HT1080 (cell line): ENCODE measurements around the gene GP2. TPM values are rescaled to one million over a fixed set of nuclear protein-coding genes. Genes with fewer than 3 reads are reported as not detected.
A peak's percentile ranks its signal among the peaks of the same experiment; 100 is the strongest.

ENCODE experiments used
- DNase-seq: peaks from one replicate; pipeline ENCODE4 v3.0.0-alpha.2; 2015; ENCODE audit warnings: low read depth
- total RNA-seq: library from RNA; depleted of rRNA; stranded (reverse); fragments of >200 nt; shearing (Covaris generic); gene quantifications from 2 replicates; pipeline ENCODE4 v1.2.3, GENCODE V29; 2014

The GP2 gene
- total RNA-seq, 1 experiment from 2014 or later, result not detected

DNA sequence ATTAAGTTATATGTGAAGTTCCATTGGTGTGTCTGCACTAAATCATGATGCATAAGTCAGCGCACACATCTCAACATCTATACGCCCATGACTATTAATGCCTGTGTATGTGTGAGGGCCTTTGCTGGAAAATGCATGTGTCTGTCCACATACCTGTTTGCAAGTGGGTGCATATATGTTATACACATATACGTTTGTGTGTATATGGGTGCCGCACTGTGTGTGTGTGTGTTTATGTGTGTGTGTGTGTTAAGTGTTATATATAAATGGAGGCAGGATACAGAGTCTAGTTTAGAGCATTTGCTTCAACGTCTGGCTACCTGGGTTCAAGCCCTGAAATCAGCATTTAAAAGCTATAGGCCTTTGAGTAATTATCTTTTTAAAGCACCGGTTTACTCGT lies 19.5 kb downstream of the GP2 start:
- DNase-seq, result no peak

DNA sequence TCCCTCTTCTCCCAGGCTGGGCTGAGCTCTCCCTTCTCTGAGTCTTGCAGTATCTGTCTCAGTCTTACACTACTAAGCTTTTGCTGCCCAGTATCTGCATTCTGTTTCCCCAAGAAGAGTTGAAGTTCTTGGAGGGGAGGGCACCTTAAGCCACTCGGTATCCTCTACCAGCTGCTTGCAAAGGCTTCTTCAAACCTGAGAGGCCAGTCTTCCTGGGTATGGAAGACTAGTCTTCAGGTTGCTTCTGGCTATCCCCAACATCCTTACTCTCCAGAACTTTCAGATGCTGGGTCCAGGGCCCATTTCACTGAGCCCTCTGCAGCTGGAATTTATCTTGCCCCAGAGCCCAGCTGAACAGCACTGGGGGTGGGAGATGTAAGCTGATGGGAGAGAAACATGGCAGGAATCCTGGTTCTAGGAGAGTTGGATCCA lies 20.1 kb downstream of the GP2 start:
- DNase-seq, result no peak

- DNase-seq, result no peak
These were observed 20.9 kb downstream of the GP2 start for GRCh38 chr16:20306401-20306800.

DNA sequence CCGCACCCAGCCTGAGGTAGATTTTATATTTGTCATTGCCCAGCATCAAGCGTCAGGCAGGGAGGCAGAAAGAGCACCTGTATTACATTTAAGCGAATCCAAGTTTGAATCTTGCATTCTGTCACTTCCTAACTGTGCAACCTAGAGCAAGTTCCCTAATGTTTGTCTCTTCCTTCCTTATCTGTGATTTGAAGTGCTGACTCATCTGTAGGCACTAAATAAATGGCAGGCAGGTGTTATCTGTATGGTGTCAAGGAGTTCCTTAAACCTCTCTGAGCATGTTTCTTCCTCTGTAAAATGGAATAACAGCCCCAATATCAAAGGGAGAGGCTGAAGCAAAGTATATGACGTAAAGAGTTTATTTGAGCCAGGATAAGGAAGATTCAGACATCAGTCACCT lies 24.3 kb downstream of the GP2 start:
- no peak for DNase-seq

GRCh38 chr16:20302389-20302788 lies 24.9 kb downstream of the GP2 start:
- DNase-seq, result no peak

DNA sequence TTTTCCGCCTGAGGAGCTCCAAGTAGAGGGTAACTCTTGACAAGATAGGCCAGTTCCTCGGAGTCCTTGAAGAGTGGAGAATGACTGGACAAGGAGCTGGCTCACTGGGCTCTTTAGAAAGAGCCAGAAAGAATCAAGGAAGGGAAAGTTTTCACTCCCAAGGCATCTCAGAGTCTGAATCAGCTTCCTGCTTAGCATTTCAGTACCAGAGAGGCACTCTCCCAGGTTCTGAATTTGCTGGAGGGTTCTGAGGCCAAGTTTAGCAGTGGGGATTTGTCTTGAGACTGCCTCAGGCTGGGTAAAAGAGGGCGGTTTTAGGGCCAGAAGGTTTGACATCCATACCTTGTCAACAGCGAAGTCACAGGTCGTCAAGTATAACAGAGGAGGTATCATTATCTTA lies 25.5 kb downstream of the GP2 start:
- DNase-seq, result no peak

DNA sequence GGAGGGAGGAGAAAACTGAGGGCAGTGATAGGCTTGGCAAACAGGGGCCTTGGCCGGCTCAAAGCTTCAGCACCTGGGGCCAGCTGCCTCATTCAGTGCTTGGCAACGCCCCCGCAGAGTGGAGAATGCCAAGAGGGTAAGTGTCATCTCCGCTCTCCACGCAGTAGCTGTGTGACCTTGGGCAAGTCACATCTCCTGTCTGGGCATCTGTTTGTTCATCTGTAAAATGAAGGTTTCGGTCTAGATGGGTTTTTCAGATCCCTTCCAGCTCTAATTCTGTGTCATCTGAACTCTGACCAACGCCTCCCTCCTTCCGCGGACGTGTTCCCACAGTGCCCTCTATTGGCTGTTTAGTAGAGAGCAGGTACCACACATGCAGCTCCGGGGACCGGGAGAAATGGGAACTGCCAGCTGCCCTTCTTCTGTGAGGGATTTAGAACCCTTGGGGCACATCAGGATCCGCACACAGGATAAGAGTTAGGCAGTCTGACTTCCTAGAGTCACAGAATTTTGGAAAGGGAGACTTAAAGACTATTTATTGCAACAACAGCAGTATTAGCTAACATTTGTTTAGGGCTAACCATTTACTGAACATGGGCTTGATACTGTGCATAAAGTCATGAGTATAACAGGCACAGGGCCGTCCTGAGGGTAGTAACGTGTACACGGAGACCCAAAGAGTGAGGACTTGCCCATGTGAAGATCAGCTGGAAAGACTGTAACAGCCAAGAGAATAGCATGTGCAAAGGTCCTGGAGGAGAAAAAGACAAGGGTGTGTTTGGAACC lies 26.8 kb downstream of the GP2 start:
- peak; percentile 39 for DNase-seq

DNA sequence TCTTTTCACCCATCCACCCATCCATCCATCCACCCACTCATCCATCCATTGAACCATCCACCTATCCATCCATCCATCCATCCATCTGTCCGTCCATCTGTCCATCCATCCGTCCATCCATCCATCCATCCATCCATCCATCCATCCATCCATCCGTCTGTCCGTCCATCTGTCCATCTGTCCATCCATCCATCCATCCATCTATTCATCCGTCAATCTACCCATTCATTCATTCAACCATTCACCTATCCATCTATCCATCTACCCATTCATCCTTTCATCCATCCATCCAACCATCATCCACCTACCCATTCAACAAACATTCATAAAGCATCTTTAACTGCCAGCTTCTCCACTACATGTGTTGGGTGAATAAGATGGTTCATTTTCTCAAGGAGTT lies 28.9 kb downstream of the GP2 start:
- no peak for DNase-seq

- DNase-seq, result no peak
These were observed 35.8 kb downstream of the GP2 start for GRCh38 chr16:20291208-20292206.

DNA sequence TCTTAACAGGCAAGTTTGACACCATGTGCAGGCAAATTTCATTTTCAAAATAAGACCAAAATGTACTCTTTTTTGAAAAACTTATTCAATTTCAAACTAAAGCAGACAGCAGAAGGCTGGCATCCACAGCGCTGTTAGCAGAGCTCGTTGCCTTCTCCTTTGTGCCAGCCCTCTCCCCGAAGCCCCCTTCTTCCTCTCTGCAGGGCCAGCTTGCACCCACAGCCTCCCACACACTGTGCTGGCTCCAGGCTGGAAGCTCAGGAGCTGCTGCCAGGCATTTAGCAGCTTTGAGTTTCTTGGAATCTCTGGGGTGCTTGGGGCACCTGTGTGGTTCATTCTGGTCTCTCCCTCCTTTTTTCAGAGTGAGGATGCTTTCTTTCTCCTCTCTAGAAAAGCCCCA lies 37.7 kb downstream of the GP2 start:
- no peak for DNase-seq

DNA sequence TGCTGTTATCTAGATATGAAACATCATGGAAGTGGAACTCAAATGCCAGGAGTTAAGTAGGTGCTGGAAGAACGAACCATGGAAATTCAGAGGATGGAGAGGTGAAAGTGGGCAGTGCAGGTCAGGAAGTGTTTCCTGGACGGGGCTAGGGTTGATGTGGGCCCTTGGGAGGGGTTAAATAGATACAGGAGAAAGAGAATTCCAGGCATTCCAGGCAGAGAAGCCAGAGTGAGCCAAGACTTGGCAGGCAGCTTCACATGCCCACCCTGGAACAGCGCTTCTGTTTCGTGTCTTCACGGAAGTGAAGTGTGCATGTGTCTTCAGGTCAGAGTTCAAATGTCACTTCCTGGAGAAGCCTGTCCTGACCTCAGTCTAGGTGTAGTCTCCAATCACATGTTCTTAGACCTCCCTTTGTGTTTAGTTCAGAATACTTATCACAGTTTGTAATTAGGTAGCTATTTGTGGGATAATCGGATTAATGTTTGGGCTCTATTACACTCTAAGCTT lies 41.3 kb downstream of the GP2 start:
- DNase-seq, result no peak

DNA sequence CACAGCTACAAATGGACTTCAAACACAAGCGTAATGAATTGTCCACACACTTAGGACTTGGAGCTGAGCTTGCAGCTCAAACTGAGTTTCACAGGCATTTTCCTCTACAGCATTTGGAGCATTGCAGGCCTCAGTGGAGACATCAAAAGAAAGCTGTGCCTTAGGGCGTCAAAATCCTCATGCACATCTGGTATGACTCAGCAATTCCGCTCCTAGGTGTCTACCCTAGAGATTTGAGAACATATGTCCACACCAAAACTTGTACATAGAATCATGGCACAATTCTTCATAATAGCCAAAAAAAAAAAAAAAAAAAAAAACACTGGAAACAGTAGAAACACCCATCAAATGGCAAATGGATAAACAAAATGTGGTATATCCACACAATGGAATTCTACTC lies 47.1 kb downstream of the GP2 start:
- DNase-seq, result no peak

DNA sequence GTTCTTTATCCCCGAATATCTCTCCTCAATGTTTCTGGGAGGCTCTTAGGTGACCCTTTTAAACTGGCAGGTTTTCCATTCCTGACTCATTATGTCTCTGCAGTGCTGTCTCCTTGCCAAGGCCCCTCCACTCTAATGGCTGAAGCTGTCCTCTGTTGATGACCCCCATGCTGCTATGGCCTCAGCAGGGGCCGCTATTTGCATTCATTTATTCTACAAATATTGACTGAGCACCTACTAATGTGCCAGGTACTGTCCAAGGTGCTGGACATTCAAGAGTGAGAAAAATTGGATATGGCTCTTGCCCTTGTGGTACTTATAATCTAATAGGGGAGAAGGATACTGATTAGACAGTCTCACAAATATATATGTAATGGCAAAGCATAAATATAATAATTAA lies 55.4 kb downstream of the GP2 start:
- no peak for DNase-seq

- no peak for DNase-seq
These were observed 58.9 kb downstream of the GP2 start for GRCh38 chr16:20268409-20268808.

DNA sequence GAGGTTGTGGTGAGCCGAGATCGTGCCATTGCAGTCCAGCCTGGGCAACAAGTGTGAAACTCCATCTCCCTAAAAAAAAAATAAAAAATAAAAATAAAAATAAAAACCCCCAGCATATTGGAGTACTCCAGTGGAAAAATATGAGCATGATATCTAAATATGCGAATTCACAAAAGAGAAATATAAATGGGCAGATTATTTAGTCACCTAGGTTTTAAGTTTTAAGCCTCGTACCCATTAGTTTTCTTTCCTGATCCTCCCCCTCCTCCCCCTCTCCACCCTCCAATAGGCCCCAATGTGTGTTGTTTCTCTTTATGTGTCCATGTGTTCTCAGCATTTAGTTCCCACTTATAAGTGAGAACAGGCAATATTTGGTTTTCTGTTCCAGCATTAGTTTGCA lies 62.3 kb downstream of the GP2 start:
- DNase-seq, result no peak

GRCh38 chr16:20263138-20263855 lies 64.0 kb downstream of the GP2 start:
- no peak for DNase-seq

GRCh38 chr16:20262248-20262647 lies 65.1 kb downstream of the GP2 start:
- no peak for DNase-seq

DNA sequence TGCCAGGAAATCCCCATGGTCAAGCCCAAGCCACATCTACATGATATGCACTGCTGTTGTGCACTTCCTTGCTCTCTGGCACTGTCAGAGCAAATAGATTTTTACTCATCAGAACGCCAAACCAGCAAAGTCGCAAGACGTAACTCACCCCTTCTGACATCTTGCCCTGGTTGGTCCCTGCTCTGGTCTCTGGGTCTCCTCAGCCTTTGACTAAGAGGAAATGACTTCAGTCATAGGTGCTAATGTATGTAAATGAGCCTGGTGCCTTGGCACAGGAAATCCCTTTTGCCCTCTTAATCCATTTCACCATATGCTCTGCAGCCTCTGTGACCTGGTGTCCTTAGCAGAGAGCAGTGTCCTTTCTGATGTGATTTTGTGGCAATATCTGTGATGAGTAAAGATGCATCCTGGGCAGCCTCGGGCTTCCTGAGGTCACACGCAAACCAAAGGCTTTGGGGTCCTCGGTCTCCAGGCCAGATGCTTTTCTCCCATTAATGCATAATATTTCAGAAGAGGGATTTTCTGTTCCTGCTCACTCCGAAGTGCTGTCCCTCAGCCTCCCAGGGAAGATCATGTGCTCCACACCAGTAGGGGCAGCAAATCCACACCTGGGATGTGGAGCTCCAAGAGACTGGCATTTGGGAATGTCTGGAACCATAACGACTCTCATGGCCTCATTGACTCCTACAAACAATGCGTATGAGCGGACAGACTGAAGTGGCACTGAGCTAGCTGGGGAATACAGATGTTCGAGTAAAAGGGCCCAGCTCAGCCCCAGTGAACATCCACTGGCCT lies 66.9 kb downstream of the GP2 start:
- DNase-seq, result no peak
